HepG2 (cell line): ENCODE data around the gene CARHSP1. TPM values are rescaled to one million over a fixed set of nuclear protein-coding genes. Genes with fewer than 3 reads are reported as not detected.
A peak's percentile ranks its signal among the peaks of the same experiment; 100 is the strongest.

Experiments
- CHCHD3 ChIP-seq: sonication (generic); formaldehyde crosslinking; IDR thresholded peaks from 2 replicates; pipeline ENCODE4 v1.8.0; 2022; ENCODE audit warnings: mild to moderate bottlenecking, missing genetic modification reagents, moderate library complexity
- EZH2 ChIP-seq: conservative IDR thresholded peaks from 2 replicates; pipeline ENCODE4 v1.6.1; 2012; ENCODE audit warnings: mild to moderate bottlenecking, low read depth, low read length, moderate library complexity
- HES4 ChIP-seq: sonication (generic); formaldehyde crosslinking; IDR thresholded peaks from 2 replicates; pipeline ENCODE4 v1.9.0; 2021; ENCODE audit warnings: mild to moderate bottlenecking, missing genetic modification reagents, borderline replicate concordance
- KLF9 ChIP-seq: IDR thresholded peaks from 2 replicates; pipeline ENCODE4 v1.6.1; 2016; ENCODE audit warnings: low read depth
- MAFK ChIP-seq, 2 experiments: IDR thresholded peaks in 1 of 2; conservative IDR thresholded peaks in 1 of 2; 2 replicates each; pipeline ENCODE4 v1.6.1; 2011; ENCODE audit warnings: improper control_type of control experiment in 2 of 2, low read length in 2 of 2
- POLR2A ChIP-seq, 2 experiments: IDR thresholded peaks; 2 replicates each; pipeline ENCODE4 v1.6.1; 2011; ENCODE audit warnings: low read depth in 2 of 2, low read length in 2 of 2, mild to moderate bottlenecking in 1 of 2, moderate library complexity in 1 of 2; ENCODE audit not compliant: insufficient read depth in 1 of 2
- RARA ChIP-seq: IDR thresholded peaks from 2 replicates; pipeline ENCODE4 v1.6.1; 2016; ENCODE audit warnings: missing genetic modification reagents, missing compliant biosample characterization
- REL ChIP-seq: sonication (generic); formaldehyde crosslinking; conservative IDR thresholded peaks from 2 replicates; pipeline ENCODE4 v1.8.0; 2022; ENCODE audit warnings: mild to moderate bottlenecking, missing genetic modification reagents, moderate library complexity
- REXO4 ChIP-seq: sonication (generic); formaldehyde crosslinking; IDR thresholded peaks from 2 replicates; pipeline ENCODE4 v1.8.0; 2022; ENCODE audit warnings: missing genetic modification reagents, mild to moderate bottlenecking, borderline replicate concordance
- SP4 ChIP-seq: sonication (generic); formaldehyde crosslinking; IDR thresholded peaks from 2 replicates; pipeline ENCODE4 v1.8.1; 2023; ENCODE audit warnings: mild to moderate bottlenecking, missing genetic modification reagents
- TARDBP ChIP-seq: sonication (generic); formaldehyde crosslinking; IDR thresholded peaks from 2 replicates; pipeline ENCODE4 v1.8.0; 2022; ENCODE audit warnings: mild to moderate bottlenecking, missing genetic modification reagents
- TGIF2 ChIP-seq: IDR thresholded peaks from 2 replicates; pipeline ENCODE4 v1.6.1; 2016; ENCODE audit warnings: control low read depth, missing compliant biosample characterization
- ZKSCAN1 ChIP-seq: fragments of 150-350 bp; IDR thresholded peaks from 2 replicates; pipeline ENCODE4 v1.6.1; 2014; ENCODE audit warnings: low read length
- ZNF207 ChIP-seq: fragments of 450-650 bp; IDR thresholded peaks from 2 replicates; pipeline ENCODE4 v1.6.1; 2016; ENCODE audit warnings: antibody characterized with exemption, borderline replicate concordance
- polyA plus RNA-seq, 8 experiments: library from polyadenylated mRNA; depleted of rRNA in 3 of 8; stranded (reverse) in 7 of 8; unstranded in 1 of 8; fragments of >200 nt; fragmentation: Illumina TruSeq in 4 of 8; extraction: Trizol in 4 of 8; gene quantifications; 2 replicates each; pipeline versions ENCODE4 v1.2.1 to v1.2.3, GENCODE V29; 2011 to 2016; ENCODE audit warnings: low read depth in 4 of 8, missing spikeins in 1 of 8, mixed read lengths in 1 of 8; ENCODE audit not compliant: insufficient read depth in 1 of 8
- total RNA-seq, 5 experiments: library from RNA; depleted of rRNA; stranded (reverse); fragments of >200 nt; fragmentation: Illumina TruSeq; extraction: Trizol; gene quantifications; 2 replicates each; pipeline ENCODE4 v1.2.3, GENCODE V29; 2016; ENCODE audit warnings: low read depth in 1 of 5
- TF ChIP-seq, protein P1 (sequence below): IDR thresholded peaks from 2 replicates; pipeline ENCODE4 v1.6.1; 2016; ENCODE audit warnings: mild to moderate bottlenecking
- TF ChIP-seq, protein P2 (sequence below): sonication (generic); formaldehyde crosslinking; conservative IDR thresholded peaks from 2 replicates; pipeline ENCODE4 v1.4.0; 2020; ENCODE audit warnings: missing genetic modification reagents
- TF ChIP-seq, protein P3 (sequence below): sonication (generic); formaldehyde crosslinking; IDR thresholded peaks from 2 replicates; pipeline ENCODE4 v1.4.0; 2020; ENCODE audit warnings: mild to moderate bottlenecking, missing genetic modification reagents
- TF ChIP-seq, protein P4 (sequence below): sonication (generic); formaldehyde crosslinking; IDR thresholded peaks from 2 replicates; pipeline ENCODE4 v1.4.0; 2020; ENCODE audit warnings: mild to moderate bottlenecking, low read depth, missing genetic modification reagents

The CARHSP1 gene
- total and polyA plus RNA-seq, 2 of the 13 experiments (the other 11 are each of a cell fraction or from before 2014, with no cell fraction given), result 173 to 345 TPM

DNA sequence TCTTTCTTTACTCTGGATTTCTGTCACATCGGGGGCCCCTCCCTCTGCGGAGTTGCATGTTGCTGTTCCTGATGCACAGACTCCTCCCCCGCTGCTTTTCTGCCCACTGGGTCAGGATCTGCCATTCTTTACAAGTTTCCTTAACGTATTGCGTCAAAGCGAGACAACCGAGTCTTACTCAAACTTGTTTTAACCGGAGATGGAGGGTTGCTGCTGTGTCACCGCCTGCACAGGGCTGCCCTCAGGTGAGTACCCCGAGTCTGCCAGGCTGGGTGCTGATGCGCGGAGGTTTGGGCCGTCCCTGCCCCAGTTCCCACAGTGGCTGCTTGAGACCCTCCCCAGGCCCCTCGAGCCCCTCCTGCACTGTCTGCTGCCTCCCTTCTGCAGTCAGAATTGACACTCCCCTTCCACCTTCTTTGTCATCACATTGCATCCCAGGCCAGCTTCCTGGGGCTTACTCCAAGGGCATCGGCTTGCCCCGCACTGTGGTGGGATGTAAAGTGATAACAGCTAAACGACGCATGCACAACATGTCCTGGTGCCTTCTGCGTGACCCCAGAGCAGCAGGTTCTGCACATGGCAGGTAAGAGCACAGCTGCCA lies 19.3 kb downstream of the CARHSP1 start (continued):
- TF ChIP-seq, protein P1, sequence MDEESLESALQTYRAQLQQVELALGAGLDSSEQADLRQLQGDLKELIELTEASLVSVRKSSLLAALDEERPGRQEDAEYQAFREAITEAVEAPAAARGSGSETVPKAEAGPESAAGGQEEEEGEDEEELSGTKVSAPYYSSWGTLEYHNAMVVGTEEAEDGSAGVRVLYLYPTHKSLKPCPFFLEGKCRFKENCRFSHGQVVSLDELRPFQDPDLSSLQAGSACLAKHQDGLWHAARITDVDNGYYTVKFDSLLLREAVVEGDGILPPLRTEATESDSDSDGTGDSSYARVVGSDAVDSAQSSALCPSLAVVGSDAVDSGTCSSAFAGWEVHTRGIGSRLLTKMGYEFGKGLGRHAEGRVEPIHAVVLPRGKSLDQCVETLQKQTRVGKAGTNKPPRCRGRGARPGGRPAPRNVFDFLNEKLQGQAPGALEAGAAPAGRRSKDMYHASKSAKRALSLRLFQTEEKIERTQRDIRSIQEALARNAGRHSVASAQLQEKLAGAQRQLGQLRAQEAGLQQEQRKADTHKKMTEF (CRISPR knock-in tag), result no peak
- TF ChIP-seq RARA (CRISPR knock-in tag) (no peak), EZH2 (no peak), ZNF207 (no peak), ZKSCAN1 (no peak), SP4 (0 out of 2 replicates have a peak, but pooled peaks have one; percentile 36), REL (peak; percentile 71; the same call in 1 of the 2 replicates), HES4 (CRISPR knock-in tag) (no peak), TARDBP (CRISPR knock-in tag) (no peak), REXO4 (CRISPR knock-in tag) (no peak), KLF9 (CRISPR knock-in tag) (no peak), MAFK (conservative IDR thresholded peaks at IDR 0.05 in 1 of 2, IDR thresholded peaks at IDR 0.05 in 1 of 2; ENCODE audit: low read length in 2 of 2) (no peak), POLR2A (IDR thresholded peaks at IDR 0.05; ENCODE audit: insufficient read depth in 1 of 2, low read depth in 2 of 2, low read length in 2 of 2) (peak in 1 of 2 experiments; percentile 33; a peak in 1 of 4 replicates), TGIF2 (no peak), CHCHD3 (no peak)
- TF ChIP-seq, protein P2, sequence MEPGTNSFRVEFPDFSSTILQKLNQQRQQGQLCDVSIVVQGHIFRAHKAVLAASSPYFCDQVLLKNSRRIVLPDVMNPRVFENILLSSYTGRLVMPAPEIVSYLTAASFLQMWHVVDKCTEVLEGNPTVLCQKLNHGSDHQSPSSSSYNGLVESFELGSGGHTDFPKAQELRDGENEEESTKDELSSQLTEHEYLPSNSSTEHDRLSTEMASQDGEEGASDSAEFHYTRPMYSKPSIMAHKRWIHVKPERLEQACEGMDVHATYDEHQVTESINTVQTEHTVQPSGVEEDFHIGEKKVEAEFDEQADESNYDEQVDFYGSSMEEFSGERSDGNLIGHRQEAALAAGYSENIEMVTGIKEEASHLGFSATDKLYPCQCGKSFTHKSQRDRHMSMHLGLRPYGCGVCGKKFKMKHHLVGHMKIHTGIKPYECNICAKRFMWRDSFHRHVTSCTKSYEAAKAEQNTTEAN (CRISPR knock-in tag), result no peak
- TF ChIP-seq, protein P3, sequence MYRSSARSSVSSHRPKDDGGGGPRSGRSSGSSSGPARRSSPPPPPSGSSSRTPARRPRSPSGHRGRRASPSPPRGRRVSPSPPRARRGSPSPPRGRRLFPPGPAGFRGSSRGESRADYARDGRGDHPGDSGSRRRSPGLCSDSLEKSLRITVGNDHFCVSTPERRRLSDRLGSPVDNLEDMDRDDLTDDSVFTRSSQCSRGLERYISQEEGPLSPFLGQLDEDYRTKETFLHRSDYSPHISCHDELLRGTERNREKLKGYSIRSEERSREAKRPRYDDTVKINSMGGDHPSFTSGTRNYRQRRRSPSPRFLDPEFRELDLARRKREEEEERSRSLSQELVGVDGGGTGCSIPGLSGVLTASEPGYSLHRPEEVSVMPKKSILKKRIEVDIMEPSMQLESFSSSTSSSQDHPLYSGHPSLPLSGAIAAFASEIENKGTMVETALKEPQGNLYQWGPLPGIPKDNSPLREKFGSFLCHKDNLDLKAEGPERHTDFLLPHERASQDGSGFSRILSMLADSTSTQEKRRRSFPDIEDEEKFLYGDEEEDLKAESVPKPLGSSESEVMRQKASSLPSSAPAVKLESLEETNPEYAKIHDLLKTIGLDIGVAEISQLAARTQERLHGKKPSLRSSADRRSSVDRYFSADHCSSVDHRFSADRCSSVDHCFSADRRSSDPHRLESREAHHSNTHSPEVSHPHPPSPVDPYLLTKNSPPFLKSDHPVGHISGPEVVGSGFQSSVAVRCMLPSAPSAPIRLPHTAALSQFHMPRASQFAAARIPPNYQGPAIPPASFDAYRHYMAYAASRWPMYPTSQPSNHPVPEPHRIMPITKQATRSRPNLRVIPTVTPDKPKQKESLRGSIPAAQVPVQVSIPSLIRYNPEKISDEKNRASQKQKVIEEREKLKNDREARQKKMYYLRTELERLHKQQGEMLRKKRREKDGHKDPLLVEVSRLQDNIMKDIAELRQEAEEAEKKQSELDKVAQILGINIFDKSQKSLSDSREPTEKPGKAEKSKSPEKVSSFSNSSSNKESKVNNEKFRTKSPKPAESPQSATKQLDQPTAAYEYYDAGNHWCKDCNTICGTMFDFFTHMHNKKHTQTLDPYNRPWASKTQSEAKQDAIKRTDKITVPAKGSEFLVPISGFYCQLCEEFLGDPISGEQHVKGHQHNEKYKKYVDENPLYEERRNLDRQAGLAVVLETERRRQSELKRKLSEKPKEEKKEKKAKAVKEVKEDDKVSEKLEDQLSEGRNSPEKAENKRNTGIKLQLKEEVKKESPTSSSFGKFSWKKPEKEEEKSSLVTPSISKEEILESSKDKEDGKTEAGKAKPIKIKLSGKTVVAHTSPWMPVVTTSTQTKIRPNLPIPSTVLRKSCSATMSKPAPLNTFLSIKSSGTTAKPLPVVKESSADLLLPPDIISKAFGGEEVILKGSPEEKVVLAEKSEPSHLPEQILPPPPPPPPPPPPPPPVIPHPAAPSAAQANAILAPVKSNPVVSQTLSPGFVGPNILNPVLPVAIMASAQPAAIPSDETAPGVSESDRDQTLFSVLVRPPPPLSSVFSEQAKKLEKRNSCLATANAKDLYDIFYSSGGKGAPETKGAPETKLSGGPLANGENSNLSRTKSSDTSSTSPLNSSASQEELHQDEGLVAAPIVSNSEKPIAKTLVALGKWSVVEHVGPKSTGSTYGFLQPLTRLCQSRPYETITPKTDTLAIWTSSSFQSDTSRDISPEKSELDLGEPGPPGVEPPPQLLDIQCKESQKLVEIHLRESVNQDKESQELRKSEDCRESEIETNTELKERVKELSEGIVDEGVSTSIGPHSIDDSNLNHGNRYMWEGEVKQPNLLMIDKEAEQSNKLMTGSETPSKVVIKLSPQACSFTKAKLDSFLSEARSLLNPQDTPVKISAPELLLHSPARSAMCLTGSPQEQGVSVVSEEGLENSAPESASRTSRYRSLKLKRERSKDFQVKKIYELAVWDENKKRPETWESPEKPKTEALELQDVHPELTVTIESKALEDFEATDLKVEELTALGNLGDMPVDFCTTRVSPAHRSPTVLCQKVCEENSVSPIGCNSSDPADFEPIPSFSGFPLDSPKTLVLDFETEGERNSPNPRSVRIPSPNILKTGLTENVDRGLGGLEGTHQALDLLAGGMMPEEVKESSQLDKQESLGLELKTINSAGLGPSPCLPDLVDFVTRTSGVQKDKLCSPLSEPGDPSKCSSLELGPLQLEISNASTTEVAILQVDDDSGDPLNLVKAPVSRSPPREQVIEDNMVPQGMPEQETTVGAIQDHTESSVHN (CRISPR knock-in tag), result no peak
- TF ChIP-seq, protein P4, sequence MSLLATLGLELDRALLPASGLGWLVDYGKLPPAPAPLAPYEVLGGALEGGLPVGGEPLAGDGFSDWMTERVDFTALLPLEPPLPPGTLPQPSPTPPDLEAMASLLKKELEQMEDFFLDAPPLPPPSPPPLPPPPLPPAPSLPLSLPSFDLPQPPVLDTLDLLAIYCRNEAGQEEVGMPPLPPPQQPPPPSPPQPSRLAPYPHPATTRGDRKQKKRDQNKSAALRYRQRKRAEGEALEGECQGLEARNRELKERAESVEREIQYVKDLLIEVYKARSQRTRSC (CRISPR knock-in tag), result no peak
